DMS53 (cell line): ENCODE results near the gene DOC2B.
A peak's percentile ranks its signal among the peaks of the same experiment; 100 is the strongest.
"Not testable (repeated sequence)": the region's sequence is repeated elsewhere in the genome, so short reads cannot be mapped to it uniquely, and the experiment has no call there.

Source experiments
- DNase-seq: peaks from one replicate; lab custom pipeline; 2025; lab: John Stamatoyannopoulos, UW

Gene DOC2B

DNA sequence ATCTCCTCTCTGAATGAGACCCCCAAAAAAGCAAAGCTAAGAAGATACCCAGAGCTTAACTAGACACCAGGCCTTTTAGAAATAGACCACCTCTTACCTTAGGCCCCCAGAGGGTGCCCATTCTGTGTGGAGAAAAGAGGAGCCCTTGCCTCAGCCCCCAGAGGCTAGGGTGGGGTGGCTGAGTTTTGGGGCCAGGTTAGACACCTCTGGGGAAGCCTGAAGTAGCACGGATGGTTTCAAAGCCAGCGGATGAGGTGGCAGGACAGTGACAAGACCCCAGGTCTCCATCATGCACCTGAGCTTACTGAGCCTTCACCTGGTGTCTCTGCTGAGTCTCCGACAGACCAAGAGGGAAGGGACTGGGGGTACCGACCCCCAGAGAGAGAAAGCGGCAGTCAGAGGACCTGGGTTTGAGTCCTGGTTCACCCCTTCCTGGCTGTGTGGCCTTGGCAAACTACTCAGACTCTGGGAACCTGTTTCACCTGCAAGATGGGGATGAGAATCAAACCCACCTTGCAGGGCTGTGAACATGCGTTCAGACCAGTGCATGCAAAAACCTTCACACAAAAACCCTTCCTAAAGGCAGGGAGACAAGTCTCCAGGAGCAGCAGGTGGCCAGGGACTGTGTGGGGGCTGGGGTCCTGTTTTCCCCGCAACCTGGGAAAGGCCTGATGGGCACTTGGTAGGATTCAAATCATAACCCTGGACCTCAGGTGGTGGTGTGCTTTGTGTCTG lies 36.3 kb downstream of the DOC2B start:
- DNase-seq = no peak

DNA sequence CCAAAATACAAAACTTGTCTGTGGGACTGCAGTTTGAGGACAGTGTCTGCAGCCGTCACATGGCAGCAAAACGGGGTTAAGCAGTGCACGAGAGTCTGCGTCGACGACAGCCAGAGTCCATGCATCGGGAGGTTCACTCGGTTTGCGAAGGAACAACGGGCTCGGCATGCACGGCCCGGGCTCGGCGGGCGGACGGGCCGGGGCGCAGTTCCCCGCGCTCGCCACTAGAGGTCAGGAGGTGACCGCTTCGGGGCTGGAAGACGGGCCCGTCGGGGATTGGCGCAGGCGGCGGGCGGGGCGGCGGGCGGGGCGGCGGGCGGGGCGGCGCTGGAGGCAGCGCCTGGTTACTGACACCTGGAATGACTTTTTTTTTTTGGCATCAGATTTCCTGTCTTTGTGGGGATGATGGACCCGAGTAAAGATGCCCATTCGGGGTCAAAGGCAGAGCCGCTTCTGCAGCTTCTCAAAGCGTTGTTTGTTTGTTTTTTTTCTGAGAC lies 37.6 kb downstream of the DOC2B start:
- peak; percentile 80 for DNase-seq

GRCh38 chr17:142876-143784 lies 38.3 kb downstream of the DOC2B start:
- DNase-seq = no peak

DNA sequence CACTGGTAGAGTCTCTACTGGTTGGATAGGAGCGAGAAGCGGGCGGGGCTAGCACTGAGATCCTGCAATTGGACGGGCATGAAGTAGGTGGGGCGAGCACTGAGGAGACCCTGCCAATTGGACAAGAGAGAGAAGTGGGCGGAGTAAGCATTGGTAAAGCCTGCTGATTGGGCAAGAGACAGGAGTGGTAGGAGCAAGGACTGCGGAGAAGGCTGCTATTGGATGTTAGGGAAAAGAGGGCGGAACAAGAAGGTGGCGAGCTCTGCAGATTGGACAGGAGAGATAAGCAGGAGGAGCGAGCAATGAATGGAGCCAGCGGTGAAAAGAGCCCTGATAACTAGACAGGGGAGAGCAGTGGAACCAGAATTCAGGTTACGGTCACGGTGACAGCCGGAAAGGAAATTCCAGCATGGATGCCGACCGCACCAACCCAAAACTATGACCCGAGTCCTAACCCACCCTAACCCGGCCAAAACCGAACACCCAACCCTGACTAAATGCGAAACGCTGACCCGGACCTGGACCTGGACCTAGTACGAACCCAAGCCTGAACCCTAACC lies 39.3 kb downstream of the DOC2B start:
- DNase-seq = no peak

DNA sequence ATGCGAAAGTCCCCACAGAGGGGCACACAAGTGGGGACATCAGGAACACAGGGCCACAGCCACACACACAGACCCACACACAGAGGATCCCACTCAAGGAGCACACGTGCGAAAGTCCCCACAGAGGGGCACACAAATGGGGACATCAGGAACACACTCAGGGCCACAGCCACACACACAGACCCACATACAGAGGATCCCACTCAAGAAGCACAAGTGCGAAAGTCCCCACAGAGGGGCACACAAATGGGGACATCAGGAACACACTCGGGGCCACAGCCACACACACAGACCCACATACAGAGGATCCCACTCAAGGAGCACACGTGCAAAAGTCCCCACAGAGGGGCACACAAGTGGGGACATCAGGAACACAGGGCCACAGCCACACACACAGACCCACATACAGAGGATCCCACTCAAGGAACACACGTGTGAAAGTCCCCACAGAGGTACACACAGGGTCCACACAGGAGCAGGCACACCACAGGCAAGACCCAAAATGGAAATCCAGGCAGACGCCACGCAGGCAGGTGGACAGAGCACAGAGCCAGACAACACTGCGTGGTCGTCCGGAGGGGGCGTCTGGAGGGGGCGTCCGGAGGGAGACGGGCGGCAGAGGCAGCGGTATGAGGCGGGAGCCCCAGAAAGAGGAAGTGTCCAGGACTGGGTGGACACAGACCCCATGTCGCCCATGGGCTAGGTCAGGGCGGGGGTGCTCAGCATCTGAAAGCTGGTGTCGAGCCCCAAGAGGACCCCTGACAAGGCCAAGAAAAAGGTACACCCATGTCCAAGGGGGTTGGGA lies 41.8 kb downstream of the DOC2B start:
- DNase-seq = not testable (repeated sequence)

DNA sequence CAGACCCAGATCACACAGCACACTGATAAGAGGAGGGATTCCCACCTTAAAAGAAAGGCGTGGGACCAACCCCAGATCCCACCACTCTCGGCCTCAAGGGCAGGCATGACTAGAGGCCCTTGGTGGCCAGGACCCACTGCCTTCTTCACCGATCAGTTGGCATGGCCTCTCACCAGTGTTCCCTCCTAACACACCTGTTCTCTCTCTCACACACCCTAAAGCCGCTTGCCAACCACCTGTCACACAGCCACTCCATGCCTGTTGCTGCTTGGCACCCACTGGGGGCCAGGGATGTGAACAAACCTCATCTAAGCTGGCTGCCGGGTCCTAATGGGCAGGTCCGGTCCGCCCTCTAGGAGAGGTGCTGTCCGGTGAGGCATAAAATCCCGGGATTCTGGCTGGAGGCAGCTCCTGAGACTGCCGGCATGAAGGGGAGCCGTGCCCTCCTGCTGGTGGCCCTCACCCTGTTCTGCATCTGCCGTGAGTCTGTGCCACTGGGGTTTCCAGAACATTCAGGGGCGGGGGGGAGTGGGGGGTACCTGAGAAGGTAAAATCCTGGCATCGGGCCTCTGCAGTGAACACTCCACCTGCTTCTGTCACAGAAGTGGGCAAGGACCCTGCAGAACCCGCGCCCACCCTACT lies 44.2 kb downstream of the DOC2B start, which contains the start of gene SCGB1C2:
Gene SCGB1C2, plus strand, starts transcription at position 404 of the 642 bp plus-strand sequence. Its CDS starts 22 bp downstream, at position 426.
- not testable (repeated sequence) for DNase-seq

DNA sequence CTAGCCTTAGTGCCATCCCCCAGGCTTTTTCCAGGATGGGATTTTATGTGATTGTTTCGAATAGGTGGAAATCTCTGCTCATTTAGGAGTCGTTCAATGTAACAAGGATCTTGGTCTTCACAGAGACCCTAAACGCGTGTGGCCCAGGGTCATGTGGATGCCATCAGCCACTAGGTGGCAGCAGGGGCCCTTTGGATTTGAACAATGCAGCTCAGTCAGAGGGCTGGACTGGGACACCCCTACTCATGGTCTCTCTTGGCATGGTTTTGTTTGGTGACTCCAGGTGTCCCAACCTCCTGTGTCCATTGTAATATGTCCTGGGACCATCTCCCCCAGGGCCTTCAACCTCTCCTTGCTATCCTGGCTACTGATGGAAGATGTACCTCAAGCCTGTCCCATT lies 44.9 kb downstream of the DOC2B start:
- DNase-seq = not testable (repeated sequence)

DNA sequence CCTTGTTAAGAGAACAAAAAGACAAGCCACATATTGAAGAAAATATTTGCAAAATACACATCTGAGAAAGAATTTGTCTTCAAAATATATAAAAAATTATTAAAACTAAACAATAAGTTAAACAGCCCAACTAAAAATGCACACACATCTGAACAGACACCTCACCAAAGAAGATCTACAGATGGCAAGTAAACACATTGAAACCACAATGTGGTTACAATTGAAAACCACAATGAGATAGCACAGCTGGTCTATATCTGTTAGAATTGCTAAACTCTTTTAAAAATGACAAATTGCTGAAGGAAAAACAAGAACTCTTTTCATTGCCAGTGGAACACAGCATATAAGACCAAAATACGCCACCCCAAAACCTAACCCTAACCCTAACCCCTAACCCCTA lies 45.6 kb downstream of the DOC2B start:
- DNase-seq = not testable (repeated sequence)

GRCh38 chr17:135022-135421 lies 46.4 kb downstream of the DOC2B start:
- not testable (repeated sequence) for DNase-seq

DNA sequence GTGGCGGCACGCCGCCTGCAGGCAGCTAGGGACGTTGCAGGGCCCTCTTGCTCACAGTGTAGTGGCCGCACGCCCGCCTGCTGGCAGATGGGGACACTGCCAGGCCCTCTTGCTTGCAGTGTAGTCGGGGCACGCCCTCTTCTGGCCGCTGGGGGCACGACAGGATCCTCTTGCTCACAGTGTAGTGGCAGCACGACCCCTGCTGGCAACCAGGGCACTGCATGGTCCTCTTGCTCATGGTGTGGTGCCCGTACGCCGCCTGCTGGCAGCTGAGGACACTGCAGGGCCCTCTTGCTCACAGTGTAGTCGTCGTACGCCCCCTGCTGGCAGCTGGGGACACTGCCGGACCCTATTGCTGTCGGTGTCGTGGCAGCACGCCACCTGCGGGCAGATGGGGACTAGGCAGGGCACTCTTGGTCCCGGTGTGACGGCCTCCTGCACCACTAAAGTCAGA lies 47.1 kb downstream of the DOC2B start:
- DNase-seq = not testable (repeated sequence)

DNA sequence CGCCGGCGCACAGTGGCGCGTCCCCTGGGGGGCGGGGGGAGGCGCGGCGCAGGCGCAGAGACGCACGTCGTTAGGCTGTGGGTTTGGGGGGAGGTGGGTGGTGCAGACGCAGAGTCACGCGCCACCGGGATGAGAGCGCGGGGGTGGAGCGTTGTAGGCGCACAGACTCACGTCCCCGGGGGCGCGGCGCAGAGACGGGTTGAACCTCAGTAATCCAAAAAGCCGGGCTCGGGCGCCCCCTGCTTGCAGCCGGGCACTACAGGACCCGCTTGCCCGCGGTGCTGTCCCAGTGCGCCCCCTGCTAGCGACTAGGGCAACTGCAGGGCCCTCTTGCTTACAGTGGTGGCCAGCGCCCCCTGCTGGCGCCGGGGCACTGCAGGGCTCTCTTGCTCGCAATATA lies 47.5 kb downstream of the DOC2B start:
- not testable (repeated sequence) for DNase-seq

GRCh38 chr17:118339-118917 lies 63.0 kb downstream of the DOC2B start:
- DNase-seq = not testable (repeated sequence)

GRCh38 chr17:113111-113510 lies 68.3 kb downstream of the DOC2B start:
- not testable (repeated sequence) for DNase-seq
